GM21717 (cell line): ENCODE results near the gene CCNI2.
"Not testable (repeated sequence)": the region's sequence is repeated elsewhere in the genome, so short reads cannot be mapped to it uniquely, and the experiment has no call there.

ENCODE experiments used
- ATAC-seq: cut with Tn5 transposase; IDR thresholded peaks from one replicate; pipeline ENCODE4 v1.9.1; 2021; ENCODE audit warnings: mild to moderate bottlenecking, moderate library complexity; ENCODE audit not compliant: unreplicated experiment

The CCNI2 gene

GRCh38 chr5:132778856-132779255 is 31.6 kb downstream of the CCNI2 start:
- ATAC-seq = no peak

DNA sequence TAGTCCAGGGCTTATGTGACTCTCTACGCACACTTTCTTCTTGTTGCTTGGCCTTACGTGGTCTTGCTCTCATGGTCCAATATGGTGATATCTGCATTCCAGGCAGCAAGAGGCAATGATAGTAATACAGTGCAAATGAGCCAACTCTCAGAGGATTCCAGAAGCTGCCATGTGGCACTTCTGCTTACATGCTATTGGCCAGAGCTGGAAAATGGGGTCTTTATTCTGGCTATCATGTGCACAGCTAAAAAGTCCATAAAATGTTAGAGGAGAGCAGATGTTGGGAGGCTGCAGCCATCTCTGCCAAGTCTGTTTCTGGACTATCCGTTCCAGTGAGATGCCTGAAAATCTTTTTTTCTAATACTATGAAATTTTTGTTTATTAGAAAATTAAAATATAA is 32.7 kb downstream of the CCNI2 start:
- ATAC-seq = no peak

DNA sequence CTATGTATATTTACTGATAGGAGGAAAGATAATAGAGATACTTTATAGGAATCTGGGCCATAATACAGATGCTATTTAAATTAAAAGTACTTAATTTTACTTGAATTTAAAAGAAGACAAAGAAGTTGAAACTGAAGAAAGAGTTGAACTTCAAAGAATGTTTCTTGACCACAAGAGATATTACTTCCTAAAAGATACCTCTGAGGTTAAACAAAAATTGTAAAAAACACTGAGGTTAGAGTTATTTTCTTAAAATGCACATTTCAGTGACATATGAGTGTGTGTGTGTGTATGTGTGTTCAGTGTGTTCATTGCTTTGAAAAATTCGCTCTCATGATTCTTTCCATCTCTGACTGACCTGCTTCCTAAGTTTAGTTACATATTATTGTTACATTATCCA is 33.4 kb downstream of the CCNI2 start:
- ATAC-seq = no peak

GRCh38 chr5:132781029-132781428 is 33.8 kb downstream of the CCNI2 start:
- ATAC-seq = no peak

DNA sequence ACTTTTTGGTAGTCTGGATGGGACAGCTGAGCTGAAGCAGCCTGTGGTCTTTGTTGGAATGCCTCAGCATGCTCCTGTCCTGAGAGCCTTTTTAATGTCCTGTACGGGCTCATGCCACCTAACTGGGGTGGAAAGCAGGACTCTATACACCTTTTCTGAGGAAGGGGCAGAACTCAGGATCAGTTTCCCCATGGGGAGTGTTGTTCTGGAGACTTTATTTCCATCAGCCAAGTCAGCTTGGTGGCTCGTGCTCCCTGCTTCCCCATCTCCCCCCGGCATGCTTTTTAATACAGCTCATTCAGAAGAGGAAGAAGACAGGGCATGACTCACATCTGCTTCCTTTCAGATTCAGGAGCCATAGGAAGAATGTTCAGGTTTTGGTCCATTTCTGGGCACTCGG is 34.9 kb downstream of the CCNI2 start:
- no peak for ATAC-seq

DNA sequence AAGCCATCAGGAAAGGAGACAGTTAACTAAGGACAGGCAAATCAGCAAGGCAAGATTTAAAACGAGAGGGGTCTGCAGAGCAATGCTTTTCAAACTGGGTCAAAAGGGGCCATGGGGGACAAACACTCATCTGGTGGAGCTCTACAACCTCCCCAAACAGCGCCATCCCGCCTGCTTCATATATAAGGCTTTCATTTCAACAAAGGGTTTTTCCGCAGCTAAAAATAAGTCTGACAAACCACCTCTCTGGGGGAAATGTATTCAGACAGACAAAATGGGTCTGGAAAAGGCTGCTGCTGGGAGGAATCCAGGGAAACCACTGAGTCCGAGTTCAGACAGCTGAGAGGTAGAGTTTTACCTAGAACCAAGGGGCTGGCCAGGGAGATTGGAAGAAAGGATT is 38.1 kb downstream of the CCNI2 start:
- ATAC-seq = no peak

- ATAC-seq = no peak
Observed at GRCh38 chr5:132785864-132786263, 38.6 kb downstream of the CCNI2 start.

DNA sequence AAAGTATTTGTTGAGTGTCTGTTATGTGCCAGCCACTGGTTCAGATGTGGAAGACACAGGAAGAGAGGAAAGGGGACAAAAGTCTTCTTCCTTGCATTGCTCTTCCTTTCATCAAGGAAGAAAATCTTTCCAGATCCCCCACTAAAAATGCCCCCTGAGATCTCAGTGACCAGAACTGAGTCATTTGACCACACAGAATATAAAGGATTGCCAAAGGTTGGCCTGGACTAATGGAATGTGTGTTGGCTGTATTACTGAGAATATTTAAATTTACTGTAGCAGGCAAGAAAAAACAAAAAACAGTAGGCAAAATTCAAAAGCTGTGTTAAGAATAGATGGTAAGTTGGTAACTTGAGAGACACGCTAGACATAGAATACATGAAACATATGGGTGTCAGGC is 39.9 kb downstream of the CCNI2 start:
- ATAC-seq = no peak

GRCh38 chr5:132788508-132788907 is 41.3 kb downstream of the CCNI2 start:
- ATAC-seq = no peak

DNA sequence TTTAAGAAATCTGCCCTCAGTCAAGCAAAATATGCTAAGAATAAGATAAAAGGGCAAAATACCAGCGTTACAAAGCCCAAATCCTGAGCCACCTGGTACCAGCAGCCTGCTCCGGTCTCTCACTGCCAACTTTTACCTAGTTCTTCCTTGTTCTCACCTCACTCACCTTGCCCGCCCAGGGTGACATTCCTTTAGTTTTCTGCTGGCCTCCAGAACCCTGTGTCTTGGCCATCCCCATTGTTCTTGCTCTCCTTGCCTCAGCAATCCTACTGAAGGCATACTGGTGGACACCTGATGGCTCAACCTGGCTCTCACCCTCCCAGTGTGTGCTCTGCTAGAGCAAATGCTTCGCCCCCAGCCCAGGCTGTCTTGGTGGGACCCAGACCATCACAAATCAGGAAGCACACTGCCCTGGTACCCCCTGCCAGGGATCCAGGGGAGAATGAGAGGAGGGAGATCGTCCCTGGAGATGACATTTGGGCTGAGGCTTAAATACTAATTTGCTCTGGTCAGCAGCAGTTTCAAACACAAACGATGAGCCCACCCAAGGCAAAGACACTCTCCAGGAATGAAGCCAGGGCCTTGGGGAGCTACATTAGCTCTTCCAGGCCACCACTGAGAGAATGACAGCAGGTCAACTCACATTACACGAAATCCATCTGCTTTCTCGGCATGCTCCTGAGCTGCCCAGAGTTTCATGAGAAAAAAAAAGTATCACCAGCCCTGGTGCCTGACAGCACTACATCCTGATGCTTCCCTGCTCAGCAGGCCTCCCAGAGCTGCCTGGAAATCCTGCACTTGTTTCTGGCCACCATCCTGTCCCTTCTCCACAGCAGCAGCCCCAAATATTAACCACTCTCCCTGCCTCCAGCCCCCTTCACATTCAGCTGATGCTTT is 42.0 kb downstream of the CCNI2 start:
- ATAC-seq = no peak

- no peak for ATAC-seq
Observed at GRCh38 chr5:132790201-132790865, 43.1 kb downstream of the CCNI2 start.

DNA sequence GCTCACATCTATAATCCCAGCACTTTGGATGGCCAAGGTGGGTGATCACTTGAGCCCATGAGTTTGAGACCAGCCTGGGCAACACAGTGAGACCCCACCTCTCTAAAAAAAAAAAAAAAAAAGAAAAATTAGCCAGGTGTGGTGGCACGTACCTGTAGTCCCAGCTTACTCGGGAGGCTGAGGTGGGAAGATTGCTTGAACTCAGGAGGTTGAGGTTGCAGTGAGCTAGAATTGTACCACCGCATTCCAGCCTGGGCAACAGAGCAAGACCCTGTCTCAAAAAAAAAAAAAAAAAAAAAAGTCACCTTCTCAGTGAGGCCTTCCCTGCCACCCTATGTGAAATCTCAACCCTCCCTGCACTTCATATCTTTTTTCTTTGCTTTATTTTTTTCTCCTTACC is 43.8 kb downstream of the CCNI2 start:
- ATAC-seq = no peak

- ATAC-seq = no peak
Observed at GRCh38 chr5:132797651-132798050, 50.4 kb downstream of the CCNI2 start.

GRCh38 chr5:132799392-132799791 is 52.2 kb downstream of the CCNI2 start:
- no peak for ATAC-seq

DNA sequence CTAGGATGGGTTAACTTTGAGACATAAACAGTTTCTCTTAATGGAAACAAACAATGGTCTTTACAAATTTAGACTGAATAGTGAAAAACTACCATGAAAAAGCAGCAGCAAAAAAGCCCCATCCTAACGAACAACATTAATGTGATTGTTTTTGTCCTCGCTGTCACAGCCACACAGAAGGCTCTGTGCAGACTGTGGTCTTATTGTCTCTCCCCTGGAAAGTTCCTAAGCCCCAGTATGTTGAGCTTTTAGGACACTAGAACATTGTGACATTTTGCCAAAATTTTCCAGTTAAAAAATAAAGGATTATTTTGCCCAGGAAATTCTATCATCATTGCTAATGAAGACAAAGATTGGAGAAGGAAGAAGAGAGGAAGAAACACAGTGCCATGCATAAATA is 53.3 kb downstream of the CCNI2 start:
- ATAC-seq = no peak

DNA sequence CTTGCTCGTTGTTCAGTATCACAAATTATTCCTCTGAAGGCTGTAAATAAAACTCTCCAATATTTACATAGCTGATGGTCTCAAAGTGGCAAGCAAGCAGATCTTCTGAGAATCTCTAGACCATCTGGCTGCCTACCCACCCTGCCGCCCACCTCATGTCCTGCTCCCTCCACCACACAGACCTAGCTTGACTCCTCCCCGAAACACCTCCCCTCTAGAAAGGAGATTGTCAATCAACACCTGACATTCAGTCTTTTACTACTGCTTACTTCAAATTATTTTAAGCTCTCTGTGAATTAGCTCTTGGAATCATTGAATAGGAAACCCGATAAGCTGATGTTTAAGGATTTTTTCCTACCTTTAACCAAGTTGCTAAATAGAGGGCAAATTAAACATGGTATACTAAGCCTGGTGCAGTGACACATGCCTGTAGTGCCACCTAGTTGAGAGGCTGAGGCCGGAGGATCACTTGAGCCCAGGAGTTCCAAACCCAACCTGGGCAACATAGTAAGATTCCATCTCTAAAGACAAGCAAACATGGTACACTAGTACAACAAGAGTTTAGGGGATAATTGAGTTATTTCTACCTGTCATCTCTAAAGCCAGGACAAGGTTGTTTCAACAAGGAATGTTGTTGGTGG is 54.9 kb downstream of the CCNI2 start:
- no peak for ATAC-seq

DNA sequence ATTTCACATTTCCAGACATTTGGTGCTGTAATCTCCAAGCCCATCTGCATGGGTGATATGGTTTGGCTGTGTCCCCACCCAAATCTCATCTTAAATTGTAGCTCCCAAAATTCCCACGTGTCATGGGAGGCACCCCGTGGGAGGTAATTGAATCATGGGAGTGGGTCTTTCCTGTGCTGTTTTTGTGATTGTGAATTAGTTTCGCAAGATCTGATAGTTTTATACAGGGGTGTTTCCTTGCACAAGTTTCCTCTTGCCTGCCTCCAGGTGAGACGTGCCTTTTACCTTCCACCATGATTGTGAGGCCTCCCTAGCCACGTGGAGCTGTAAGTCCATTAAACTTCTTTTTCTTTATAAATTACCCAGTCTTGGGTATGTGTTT is 55.5 kb downstream of the CCNI2 start:
- ATAC-seq = not testable (repeated sequence)
